Measurements from ENCODE around the gene RIMBP2.

Gene RIMBP2

GRCh38 chr12:130748786-130749185, 32.7 kb upstream of the RIMBP2 start:
- no peak overlapping the region for H3K4me2 ChIP-seq
- no peaks in the 10 kb centered on the region for H3K4me1 ChIP-seq (ENCODE audit: low read depth, poor library complexity, severe bottlenecking)
- no peaks in the 10 kb centered on the region for H4K20me1 ChIP-seq (ENCODE audit: insufficient read depth)
- H3K9ac ChIP-seq, result no peak overlapping the region
- H3K36me3 ChIP-seq (ENCODE audit: insufficient read depth), result no peaks in the 10 kb centered on the region
- H3K27ac ChIP-seq, result no peak overlapping the region
- H3K79me2 ChIP-seq (ENCODE audit: insufficient read depth, low read depth), result no peaks in the 10 kb centered on the region
- no peak overlapping the region for H3K4me3 ChIP-seq (IDR thresholded peaks at IDR 0.05; ENCODE audit: insufficient read depth, low read depth, low read length)
- H3K27me3 ChIP-seq (ENCODE audit: insufficient read depth, low read depth), result no peaks in the 10 kb centered on the region
- TF ChIP-seq CTCF (conservative IDR thresholded peaks at IDR 0.05; ENCODE audit: low read depth, low read length), result no peak
- no peak overlapping the region for H2AFZ ChIP-seq (ENCODE audit: low read depth)

GRCh38 chr12:130747867-130748740, 32.0 kb upstream of the RIMBP2 start:
- H3K27me3 ChIP-seq (ENCODE audit: insufficient read depth, low read depth), result no peaks in the 10 kb centered on the region
- no peak overlapping the region for H3K4me3 ChIP-seq (IDR thresholded peaks at IDR 0.05; ENCODE audit: insufficient read depth, low read depth, low read length)
- H3K4me1 ChIP-seq (ENCODE audit: low read depth, poor library complexity, severe bottlenecking), result no peaks in the 10 kb centered on the region
- no peak overlapping the region for H3K9ac ChIP-seq
- peak; percentile 42 for TF ChIP-seq CTCF (conservative IDR thresholded peaks at IDR 0.05; ENCODE audit: low read depth, low read length)
- H3K27ac ChIP-seq, result no peak overlapping the region
- no peak overlapping the region for H3K4me2 ChIP-seq
- no peaks in the 10 kb centered on the region for H3K36me3 ChIP-seq (ENCODE audit: insufficient read depth)
- no peaks in the 10 kb centered on the region for H4K20me1 ChIP-seq (ENCODE audit: insufficient read depth)
- no peaks in the 10 kb centered on the region for H3K79me2 ChIP-seq (ENCODE audit: insufficient read depth, low read depth)
- H2AFZ ChIP-seq (ENCODE audit: low read depth), result no peak overlapping the region

GRCh38 chr12:130746546-130746945, 30.4 kb upstream of the RIMBP2 start:
- no peaks in the 10 kb centered on the region for H3K79me2 ChIP-seq (ENCODE audit: insufficient read depth, low read depth)
- H3K27me3 ChIP-seq (ENCODE audit: insufficient read depth, low read depth), result no peaks in the 10 kb centered on the region
- H3K27ac ChIP-seq, result no peak overlapping the region
- no peak overlapping the region for H3K4me3 ChIP-seq (IDR thresholded peaks at IDR 0.05; ENCODE audit: insufficient read depth, low read depth, low read length)
- no peaks in the 10 kb centered on the region for H4K20me1 ChIP-seq (ENCODE audit: insufficient read depth)
- H3K36me3 ChIP-seq (ENCODE audit: insufficient read depth), result no peaks in the 10 kb centered on the region
- no peak for TF ChIP-seq CTCF (conservative IDR thresholded peaks at IDR 0.05; ENCODE audit: low read depth, low read length)
- no peak overlapping the region for H3K9ac ChIP-seq
- no peak overlapping the region for H2AFZ ChIP-seq (ENCODE audit: low read depth)
- no peaks in the 10 kb centered on the region for H3K4me1 ChIP-seq (ENCODE audit: low read depth, poor library complexity, severe bottlenecking)
- no peak overlapping the region for H3K4me2 ChIP-seq

GRCh38 chr12:130745921-130746320, 29.8 kb upstream of the RIMBP2 start:
- Histone ChIP-seq H3K4me1 (ENCODE audit: low read depth, poor library complexity, severe bottlenecking) (no peaks in the 10 kb centered on the region), H3K27ac (no peak overlapping the region), H3K4me3 (IDR thresholded peaks at IDR 0.05; ENCODE audit: insufficient read depth, low read depth, low read length) (no peak overlapping the region), H3K27me3 (ENCODE audit: insufficient read depth, low read depth) (no peaks in the 10 kb centered on the region), H3K9ac (no peak overlapping the region), H4K20me1 (ENCODE audit: insufficient read depth) (no peaks in the 10 kb centered on the region), H3K79me2 (ENCODE audit: insufficient read depth, low read depth) (no peaks in the 10 kb centered on the region), H3K4me2 (no peak overlapping the region), H3K36me3 (ENCODE audit: insufficient read depth) (no peaks in the 10 kb centered on the region), H2AFZ (ENCODE audit: low read depth) (no peak overlapping the region)
- no peak for TF ChIP-seq CTCF (conservative IDR thresholded peaks at IDR 0.05; ENCODE audit: low read depth, low read length)
